Heart left ventricle (tissue), 13 donors: ENCODE measurements around the gene EIF4B.

Experiments used
- CTCF ChIP-seq, 12 donors: fragments of 200-600 bp; sonication (generic) in 4 of 12; IDR thresholded peaks; one replicate each; pipeline versions ENCODE4 v1.5.0 to v1.8.0; 2018 to 2022; ENCODE audit warnings: antibody characterized with exemption in 12 of 12, mild to moderate bottlenecking in 5 of 12
- POLR2A ChIP-seq, 2 donors: fragments of 450-650 bp; IDR thresholded peaks; one replicate each; pipeline ENCODE4 v1.6.1; 2017; ENCODE audit warnings: antibody characterized with exemption in 2 of 2, mild to moderate bottlenecking in 2 of 2, moderate library complexity in 2 of 2
- donor health status: ischemic (EF 13 %, LVEDD 7.1; RV severe dilation, severe dysfunction).
- donor health status: DM: no; HTN: yes; CAD: no.
- donor health status: DM: no; HTN: no; CAD: no.
- donor health status: ischemic (EF 25% LVEDD 6.9; RV normal size, moderate dysfunction).
- donor health status: ischemic (EF 25% LVEDD 5.7; RV mildly dilated, moderate dysfunction).
- donor health status: ischemic (EF 35%, LVEDD 5.7; RV mildly dilated, moderate dysfunction).
- donor health status: nonischemic (EF 11% LVEDD 7.7; RV severe dilation, severe dysfunction).
- donor health status: DM: yes; HTN: yes; CAD: no.
- donor health status: PGD.
- donor health status: ischemic (EF 29% LVEDD 5.4; RV normal size, mild dysfunction).
- donor health status: nonischemic (EF 23%, LVEDD 6.1; RV moderate dilation, normal function).

GRCh38 chr12:53005215-53005985 is 856 bp upstream of the EIF4B start:
- TF ChIP-seq CTCF (IDR thresholded peaks at IDR 0.05) (no peak), POLR2A (IDR thresholded peaks at IDR 0.05) (no peak)
